Superior temporal gyrus (tissue), 1 donor: ENCODE measurements around the gene TXNRD2.

Source experiments
- DNase-seq: peaks from one replicate; pipeline ENCODE4 v3.0.0-alpha.2; 2016; ENCODE audit errors: extremely low spot score

TXNRD2 gene

DNA sequence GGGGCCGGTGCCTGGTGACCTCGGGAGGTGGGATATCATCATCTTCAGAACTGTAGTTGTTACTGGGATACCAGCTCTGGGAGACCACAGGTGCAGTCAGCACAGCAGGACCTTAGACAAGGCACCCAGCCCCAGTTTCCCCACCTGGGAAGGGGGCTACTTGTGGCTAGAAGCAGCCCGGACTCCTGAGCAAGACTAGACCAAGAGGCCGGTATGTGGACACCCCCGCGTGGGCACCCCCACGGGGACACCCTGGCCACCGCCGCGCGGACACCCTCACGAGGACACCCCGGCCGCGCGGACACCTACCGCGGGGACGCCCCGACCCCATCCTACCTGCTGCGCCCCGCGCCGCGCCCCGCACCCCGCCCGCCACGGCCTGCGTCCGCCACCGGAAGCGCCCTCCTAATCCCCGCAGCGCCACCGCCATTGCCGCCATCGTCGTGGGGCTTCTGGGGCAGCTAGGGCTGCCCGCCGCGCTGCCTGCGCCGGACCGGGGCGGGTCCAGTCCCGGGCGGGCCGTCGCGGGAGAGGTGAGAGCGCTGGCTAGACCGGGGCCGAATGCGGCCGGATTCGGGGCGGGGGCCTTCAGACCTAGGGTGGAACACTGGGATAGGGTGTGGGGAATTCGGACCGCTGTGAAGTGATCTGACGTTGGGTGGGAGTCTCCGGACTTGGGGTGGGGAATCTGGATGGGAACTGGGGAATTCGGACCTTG, at the start of gene TXNRD2, which contains the start of gene COMT:
TSS of gene TXNRD2 (minus strand) at position 454 of the 718 bp plus-strand sequence. CDS start at position 439, 15 bp downstream.
TSS of gene COMT (plus strand) at position 408 of the 718 bp plus-strand sequence. CDS start 20,755 bp downstream, outside the sequence.
- DNase-seq, result peak; percentile 47

DNA sequence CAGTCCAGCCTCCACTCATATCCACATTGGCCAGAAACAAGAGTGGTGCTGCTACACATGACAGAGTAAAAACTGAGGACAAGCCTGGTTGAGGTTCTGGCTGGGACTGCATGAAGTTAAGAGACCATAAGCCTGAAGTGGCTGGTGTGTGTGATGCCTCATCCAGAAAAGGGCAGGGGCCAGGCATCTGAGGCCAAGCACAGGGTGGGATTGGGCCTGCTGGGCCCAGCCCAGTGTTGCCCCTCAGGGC, 49.7 kb upstream of the TXNRD2 start:
- DNase-seq, result no peak

DNA sequence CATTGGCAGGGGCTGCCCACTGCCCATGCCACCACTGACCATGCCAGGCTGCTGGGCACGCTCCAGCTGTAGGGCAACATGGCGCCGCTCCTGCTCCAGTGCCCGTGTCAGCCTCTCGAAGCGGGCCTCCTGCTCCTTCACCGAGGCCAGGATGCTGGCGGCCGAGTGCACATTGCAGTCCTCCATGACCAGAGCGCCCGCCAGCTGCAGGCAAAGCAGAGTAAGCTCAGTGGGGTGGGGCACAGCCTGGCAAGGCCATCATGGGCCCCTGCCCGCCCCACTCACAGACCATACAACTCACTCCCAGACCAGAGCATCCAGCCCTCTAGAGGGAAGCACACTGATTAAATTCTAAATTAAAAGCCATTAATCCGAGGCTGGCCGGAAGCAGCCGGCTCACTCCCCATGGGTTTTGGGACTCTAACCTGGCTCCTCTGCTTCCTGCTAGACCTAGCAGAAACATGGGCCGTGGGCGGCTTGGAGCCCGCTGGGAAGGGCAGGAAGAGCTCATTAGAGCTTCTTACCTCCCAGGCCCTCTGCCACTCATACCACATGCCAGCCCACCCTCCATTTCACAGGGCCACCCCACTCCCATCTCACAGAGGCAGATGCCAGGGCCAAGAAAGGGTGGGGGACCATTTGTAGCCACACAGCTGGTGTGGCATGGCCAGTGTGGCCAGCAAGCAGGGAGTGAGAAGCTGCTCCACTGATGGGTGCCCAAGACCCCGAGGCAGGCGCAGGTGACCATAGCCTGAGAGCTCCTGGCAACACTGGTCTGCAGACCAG, 49.2 kb upstream of the TXNRD2 start:
- no peak for DNase-seq

DNA sequence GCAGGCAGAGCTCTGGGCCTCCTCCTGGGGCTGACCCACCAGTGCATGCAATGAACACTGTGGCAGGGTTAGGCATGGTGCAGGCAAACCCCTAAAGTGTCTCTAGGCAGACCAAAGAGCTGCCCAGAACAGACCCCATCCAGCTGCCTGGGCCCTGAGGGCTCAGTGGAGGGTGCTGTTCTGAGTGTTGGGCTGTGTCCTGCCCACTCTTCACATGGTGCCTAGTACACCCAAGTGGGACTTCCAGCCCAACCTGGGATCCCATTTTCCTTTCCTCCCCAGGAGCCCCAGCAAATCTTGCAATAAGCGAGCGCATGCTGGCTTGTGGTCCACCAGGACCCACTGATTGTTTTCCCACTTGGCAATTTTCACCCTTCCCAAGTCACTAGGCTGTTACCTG, 48.6 kb upstream of the TXNRD2 start:
- no peak for DNase-seq

DNA sequence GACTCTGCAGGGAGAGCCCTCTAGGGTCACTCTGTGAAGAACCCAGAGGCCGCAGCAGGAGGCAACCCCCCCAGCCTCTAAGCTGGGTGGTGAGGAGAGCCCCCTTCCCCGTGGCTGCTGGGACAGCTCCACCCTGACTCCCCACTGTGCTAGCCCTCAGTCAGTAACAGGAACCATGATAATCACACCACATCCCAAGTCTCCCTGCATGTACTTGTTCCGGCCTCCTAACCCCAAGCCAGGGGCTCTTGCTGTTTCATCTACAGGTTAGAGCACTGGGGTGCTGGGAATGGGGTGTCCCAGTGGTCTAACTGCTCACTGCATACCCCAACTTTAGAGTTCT, 48.1 kb upstream of the TXNRD2 start:
- DNase-seq, result no peak

DNA sequence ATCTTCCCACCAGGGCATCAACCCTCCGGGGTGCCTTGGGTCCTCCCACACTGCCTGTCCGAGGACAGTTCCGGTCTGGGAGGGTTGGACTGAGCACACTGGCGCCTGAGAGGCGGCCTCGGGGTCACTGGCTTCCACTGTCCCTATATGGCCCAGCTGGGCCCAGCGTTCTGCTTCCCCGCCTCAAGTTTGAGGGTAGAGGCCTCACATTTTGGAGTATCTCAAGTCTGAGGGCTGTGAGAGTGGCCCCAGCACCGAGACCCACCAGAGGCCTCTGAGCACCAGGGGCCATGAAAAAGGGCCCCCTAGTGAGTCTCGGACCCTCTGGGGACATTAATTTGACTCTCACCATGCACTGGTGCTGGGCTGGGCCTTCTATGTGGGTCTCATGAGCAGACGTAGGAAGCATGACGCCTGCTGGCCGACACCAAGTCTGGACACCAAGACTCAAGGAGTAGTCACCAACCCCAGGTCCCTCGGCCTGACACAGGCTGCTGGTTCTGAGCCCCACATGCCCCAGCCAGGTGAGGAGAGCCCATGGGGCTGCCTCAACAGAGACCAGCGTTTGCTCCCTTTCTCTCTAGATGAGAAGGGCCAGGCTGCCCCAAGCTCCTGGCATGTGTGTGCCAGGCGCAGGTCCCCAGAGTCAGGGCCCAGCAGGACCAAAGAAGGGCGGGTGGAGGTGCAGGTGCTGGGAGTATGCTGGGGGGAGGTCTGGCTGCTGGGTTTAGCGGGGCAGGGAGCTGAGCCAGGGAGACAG, 47.5 kb upstream of the TXNRD2 start:
- no peak for DNase-seq

DNA sequence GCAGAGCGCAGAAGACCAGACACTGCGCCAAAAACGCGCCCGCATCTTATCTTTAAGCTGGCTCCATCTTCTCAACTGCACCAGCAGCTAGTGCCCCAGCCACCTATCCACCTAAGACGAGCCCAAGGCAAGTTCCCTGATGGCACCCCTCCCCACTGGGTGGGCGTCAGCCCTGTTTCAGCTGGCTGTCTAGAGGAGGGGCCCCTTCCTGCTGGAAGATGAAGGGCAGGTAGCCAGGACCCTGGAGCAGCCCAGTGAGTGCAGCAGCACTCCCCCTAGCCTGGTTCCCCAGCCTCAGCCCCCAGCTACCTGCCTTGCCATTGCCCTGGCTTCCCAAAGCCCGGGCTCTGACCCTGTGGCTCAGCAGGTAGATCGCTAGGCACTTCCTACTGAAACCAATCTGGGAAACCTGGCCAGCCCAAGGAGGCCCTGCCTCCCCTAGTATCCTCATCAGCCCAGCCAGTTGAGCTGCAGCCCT, 46.8 kb upstream of the TXNRD2 start:
- no peak for DNase-seq

DNA sequence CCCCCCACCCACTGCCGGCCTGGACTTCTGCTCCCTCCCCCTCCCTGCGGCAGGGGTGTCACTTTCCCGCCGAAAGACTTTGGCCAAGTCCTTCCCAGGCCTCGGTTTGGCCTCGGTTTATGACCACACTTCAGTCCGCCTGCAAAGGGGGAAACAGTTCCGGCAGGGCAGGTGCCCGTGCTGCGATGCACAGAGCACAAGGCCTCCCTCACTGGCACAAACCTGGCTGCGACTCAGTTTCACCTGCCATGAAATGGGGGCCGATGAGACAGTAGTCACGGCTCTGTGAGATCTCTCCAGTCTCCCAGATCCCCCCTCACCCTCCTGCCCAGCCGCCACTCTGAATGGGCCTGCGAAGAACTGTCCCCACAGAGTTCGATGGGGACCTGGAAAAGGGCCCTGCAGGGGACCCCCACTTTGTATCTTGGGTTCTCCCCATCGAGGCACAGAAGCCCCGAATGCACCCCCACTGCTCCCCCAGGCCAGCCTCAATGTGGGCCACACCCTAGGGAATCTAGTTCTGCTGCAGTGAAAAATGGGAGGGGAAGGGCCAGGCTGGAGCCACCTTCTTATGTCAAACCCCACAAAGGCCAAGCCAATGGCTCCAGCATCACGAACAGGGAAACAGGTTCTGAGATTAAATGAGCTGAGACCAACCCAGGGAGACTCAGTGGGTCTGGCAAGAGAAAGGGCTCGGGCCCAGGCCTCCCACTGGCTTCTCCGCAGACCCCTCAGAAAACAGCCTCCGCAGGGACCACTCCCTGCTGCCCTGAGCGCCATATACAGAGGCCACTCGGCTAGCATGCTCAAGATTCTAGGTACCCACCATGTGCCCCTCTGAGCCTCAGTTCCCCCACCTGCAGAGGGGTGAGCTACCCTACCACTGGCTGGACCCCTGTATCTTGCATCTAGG, 46.0 kb upstream of the TXNRD2 start:
- no peak for DNase-seq

DNA sequence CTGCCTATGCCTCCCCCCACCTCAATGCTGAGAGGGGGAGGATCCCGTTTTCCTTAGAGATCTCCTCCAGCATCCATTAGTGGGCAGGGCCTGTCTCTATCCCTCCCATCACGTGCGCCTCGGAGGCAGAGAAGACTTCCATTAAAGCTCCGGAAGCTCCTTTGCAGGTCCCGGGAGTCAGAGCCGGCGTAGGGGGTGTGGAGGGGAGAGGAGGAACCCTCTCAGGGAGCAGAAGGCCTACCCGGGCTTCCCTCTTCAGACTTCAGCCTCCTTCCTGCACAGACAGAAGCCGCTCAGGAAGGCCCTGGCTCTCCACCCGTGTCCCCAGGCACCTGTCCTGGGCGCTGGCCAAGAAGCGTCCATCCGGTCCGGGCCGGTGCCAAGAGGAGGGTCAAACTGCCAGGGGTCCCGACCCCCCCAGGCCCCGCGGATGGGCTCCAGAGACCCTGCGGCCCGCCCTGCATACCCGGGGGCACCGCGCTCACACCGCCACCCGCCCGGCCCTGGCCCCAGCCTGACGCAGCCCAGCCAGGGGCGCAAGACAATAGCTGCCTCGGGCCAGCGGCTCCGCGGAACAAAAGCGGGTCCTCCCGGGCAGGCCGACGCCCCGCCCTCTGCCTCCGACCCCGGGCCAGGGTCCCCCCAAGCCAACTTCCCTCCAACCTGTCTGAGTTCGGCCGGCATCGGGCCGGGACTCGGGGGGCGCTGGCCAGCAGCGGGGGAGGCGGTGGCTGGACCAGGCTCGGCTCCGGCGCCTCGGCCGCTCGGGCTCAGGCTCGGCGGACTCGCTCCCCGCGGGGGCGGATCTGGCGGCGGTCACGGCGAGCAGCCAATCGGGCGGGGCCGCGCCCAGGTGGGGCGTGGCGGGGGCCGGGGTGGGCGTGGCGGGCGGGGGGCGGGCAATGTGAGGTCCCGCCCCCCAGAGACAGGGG, 45.1 kb upstream of the TXNRD2 start:
- peak; percentile 24 for DNase-seq

DNA sequence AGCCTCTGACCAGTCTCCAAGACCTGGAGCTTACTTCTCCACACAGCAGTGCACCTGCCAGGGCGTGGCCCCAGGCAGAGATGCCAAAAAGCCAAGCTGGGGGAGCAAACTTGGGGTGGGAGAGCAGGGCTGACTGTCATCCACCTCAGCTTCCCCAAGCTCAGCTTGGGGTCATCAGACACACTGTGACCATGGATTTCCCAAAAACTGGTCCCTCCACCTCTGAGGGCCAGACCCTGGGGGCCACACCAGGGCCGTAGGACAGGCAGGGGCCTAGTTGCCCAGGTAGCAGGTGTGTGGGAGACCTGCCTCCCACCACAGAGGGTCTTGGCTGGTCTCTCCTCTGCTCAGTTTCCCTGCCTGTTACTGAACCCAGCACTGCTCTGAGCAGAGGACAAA, 44.4 kb upstream of the TXNRD2 start:
- DNase-seq, result no peak

DNA sequence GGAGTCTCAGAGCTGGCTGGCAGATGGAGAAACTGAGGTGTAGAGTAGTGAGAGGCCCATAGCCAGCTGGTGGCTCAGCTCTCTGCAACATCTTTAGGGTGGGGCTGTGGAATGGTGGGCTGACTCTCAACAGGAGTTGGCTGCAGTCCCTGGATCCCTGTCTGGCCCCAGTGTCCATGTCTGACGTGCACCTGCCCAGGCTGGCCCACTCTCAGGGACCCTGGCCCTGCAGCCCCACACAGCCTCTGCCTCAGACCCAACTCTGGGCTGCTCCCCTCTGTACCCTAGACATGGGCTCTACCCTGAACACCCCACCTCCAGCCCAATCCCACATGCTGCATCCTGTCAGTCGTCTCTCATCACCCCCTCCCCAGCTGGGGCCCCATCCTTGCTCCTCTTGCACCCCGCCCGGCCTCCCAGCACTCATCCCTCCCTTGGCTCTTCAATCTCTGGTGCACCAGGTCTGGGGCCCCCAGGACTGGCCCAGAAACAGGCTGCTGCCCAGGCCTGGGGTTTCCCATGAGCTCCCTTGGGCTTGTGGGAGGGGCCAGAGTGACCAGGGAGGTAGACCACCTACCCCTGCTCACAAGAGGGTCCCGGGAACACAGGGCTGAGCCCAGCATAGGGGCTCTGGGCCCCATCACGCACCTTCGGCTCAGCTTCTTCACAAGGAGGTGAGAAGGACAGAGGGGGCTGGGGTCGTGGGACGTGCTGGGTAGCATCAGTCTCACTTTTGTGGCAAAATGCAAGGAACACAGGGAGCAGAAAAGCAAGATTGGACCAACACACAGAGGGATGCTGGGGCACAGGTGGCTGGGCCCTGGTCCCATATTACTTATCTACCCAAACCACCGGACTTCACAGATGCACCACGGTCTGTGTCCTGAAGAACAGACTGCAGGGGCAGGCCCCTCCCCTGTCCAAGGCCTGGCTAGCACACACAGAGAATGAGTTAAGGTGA, 43.5 kb upstream of the TXNRD2 start:
- no peak for DNase-seq

DNA sequence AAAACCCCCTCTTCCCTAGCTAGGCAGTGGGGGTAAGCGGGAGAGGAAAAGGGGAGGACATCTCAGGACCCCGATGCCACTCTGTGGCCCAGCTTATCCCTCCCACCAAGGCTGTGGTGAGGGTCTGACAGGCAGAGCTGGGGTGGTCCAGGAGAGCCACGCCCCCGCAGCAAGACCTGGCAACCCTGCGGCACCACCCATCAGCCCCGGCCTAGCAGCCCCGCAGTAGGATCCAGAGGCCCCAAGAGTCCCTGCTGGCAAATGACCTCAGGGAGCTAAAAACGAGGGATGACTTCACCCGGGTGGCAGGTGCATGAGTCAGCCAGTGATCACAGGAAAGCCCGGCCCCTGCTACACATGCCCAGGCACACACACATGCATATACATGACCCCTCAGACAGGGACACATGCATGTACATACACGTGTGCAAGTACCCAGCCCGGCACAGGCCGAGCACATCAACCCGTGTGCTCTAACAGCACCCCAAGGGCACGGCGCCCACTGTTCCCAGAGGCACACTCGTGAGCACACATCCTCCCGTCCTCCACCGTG, 42.7 kb upstream of the TXNRD2 start:
- no peak for DNase-seq

DNA sequence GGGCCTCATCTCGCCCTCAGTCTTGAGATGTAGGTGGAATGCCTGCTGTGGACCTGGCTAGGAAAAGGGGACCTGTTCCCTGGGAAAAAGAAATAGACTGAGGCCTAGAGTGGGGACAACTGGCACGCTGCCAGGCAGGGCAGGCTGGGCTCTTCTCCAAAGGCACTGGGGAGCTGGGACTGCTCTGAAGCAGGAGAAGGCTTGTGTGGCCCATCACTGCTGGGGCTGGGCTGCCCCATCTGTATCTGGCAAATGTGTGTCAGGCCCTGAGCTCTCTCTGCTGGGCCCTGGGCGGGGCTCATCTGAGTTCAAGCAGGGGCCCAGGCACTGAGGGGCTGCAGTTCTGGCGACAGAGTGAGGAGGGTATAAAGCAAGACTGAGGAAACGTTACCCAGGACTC, 42.1 kb upstream of the TXNRD2 start:
- no peak for DNase-seq

DNA sequence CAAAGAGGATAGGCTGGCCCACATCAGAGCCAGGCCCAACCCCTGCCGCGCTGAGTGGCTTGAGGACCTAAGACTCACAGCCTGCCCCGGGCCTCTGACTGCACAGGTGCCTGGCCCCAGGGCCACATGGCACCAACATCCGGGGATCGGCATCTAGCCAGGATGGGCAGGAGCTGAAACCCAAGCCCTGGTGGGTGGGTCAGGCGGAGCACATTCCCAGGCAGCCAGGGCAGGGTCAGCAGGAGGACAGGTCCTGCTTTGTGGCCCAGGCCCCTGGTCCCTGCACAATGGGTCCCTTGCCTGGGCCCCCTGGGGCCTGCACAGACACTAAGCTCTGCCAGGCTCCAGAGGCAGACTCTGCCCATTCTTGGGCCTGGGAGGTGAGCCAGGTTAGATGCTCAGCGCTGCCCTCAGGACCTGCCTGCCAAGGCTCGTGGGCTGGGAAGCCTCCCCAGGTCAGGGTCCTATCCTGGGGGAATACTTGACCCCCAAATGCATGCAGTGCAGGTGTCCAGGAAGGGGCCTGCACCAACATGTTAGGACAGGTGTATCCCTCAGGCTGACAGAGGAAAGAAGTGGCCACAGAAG, 41.5 kb upstream of the TXNRD2 start:
- DNase-seq, result no peak

DNA sequence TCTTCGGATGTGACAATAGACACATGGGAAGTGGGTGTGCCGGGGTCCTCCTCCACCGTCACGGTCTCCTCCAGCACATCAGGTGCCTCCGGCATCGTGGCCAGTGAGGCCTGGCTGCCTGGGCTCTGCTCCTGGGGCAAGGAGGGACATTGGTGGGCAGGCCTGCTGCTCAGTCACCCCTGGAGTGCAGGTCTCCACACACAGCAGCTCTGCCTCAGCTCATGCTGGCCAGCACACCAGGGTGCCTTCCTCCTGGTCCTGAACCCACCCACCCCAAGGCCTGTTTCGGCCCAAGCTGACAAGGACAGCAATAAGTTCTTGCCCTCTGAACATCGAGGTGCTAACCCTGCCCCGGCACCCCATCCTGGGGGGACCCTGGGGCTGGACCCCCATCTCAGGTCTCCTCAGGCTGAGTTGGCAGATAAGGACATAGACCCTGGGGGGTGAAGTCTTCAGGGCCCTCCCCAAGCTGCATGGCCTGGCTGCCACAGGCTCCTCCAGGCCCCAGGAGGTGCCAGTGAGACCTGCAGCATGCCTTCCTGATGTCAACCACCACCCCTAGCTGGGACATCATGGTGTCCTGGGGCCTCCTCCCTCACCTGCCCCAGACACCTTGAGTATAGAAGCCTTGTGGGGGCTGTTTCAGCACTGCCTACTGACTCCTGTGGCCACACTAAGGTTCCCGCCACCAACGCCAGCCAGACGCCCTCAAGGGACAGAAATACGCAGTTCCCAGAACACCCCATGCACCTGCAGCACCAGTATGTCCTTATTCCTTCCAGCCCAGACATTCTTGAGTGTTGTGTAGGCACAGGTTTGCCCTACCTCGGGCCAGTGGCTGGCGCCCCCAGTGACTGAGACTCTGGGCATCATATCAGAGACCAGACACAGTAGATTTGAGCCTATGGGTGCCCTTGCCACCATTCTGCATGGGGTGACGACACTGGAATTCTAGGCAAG, 40.6 kb upstream of the TXNRD2 start:
- no peak for DNase-seq

DNA sequence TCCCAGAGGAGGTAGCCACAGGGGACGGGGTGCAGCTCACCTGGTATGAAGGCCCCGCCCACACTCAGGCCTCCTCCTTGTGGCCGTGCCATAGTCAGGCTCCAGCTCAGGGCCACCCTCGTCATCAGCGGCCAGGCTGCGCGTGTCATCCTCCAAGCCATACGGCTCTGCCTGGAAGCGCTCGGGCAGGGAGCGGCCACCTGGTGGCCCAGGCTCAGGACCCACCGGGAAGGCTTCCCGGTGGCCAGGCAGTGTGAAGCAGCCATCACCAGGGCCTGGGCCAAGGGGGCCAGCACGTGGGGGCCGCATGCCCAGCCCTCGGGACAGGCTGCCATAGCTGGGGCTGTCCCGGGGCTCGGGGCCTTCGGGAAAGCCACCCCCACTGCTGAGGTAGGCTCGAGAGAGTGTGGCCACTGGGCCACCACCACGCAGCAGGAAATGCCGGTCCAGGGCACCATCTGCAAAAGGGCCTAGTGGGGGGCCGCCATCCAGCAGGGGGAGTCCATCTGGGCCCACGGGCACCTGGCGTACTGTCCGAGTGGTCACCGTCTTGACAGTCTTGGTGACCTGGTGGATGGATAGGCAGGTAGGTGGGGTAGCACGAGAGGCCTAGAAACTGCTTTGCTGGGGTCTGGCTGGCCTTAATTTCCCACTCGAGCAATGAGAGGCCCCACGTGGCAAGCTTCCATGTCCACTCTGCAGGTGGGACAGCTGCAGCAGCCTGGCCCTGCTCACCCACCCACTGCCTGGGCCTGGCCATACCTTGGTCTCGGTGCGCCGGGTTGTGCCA, 39.7 kb upstream of the TXNRD2 start:
- DNase-seq, result no peak

DNA sequence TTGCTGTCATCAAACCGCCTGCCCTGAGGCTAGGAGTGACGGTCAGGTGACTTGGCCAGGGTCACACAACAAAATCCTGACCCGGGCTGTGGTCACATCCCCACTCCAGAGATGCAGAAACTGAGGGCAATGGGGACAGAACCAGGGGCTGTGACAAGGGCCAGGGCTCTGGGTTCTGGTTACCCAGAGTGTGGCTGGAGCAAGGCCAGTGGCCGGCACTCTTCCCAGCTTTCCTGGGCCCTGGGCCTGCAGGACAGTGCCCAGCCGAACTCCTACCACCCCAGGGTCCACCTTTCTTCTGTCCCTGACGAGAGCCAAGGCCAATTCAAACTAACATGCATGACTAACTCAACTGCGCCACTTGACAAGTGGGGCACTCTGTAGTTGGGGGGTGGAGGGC, 39.1 kb upstream of the TXNRD2 start:
- DNase-seq, result no peak
